Stomach (tissue), 4 donors: ENCODE measurements around the gene SCARB1.

Source experiments
- CTCF ChIP-seq, 7 experiments: fragments of 450-650 bp in 4 of 7; fragments of 200-600 bp in 3 of 7; sonication (generic) in 3 of 7; IDR thresholded peaks; one replicate each; pipeline ENCODE4 v1.5.1; 2016 to 2019; ENCODE audit warnings: antibody characterized with exemption in 7 of 7, control low read depth in 2 of 7, mild to moderate bottlenecking in 1 of 7
- EP300 ChIP-seq: sonication (generic); formaldehyde crosslinking; IDR thresholded peaks from one replicate; pipeline ENCODE4 v1.6.1; 2017; ENCODE audit warnings: antibody characterized with exemption
- POLR2A ChIP-seq, 4 donors: fragments of 450-650 bp; IDR thresholded peaks; one replicate each; pipeline ENCODE4 v1.6.1; 2016; ENCODE audit warnings: antibody characterized with exemption in 4 of 4, control low read depth in 2 of 4, mild to moderate bottlenecking in 1 of 4, moderate library complexity in 1 of 4
- POLR2AphosphoS5 ChIP-seq, 3 donors: sonication (generic); formaldehyde crosslinking; IDR thresholded peaks; one replicate each; pipeline ENCODE4 v1.6.1; 2016; ENCODE audit warnings: antibody characterized with exemption in 3 of 3

- no peak for TF ChIP-seq CTCF (IDR thresholded peaks at IDR 0.05)
- TF ChIP-seq POLR2A (IDR thresholded peaks at IDR 0.05) = no peak
- TF ChIP-seq EP300 = no peak
- no peak for TF ChIP-seq POLR2AphosphoS5 (IDR thresholded peaks at IDR 0.05)
These were observed 121.0 kb downstream of the SCARB1 start for GRCh38 chr12:124742678-124743077.
